NCI-H1436 treated with DMSO at 0.1 percent for 48 hours (cell line): ENCODE measurements around the gene MAN2B1.
"Not testable (repeated sequence)": the region's sequence is repeated elsewhere in the genome, so short reads cannot be mapped to it uniquely, and the experiment has no call there.

ENCODE experiments used
- DNase-seq: peaks from one replicate; lab custom pipeline; 2025; lab: John Stamatoyannopoulos, UW

MAN2B1 gene

DNA sequence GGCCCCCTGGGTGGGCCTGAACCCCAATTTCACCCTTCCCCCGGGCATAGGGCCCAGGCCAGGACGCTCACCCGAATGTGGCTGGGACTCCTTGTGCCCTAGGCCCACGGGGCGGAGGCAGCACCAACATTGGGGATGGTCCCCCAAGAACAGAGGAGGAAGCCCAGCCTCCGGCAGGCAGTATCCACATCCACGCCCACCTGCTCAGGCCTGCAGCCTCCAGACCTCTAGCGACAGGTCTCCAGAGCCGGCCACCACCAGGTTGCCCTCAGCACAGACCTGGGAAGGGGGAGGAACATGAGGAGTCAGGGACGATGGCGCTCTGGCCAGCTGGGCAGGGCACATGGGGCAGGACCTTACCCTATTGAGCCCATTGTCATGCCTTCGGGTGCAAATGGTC lies 22.5 kb upstream of the MAN2B1 start:
- DNase-seq: no peak

DNA sequence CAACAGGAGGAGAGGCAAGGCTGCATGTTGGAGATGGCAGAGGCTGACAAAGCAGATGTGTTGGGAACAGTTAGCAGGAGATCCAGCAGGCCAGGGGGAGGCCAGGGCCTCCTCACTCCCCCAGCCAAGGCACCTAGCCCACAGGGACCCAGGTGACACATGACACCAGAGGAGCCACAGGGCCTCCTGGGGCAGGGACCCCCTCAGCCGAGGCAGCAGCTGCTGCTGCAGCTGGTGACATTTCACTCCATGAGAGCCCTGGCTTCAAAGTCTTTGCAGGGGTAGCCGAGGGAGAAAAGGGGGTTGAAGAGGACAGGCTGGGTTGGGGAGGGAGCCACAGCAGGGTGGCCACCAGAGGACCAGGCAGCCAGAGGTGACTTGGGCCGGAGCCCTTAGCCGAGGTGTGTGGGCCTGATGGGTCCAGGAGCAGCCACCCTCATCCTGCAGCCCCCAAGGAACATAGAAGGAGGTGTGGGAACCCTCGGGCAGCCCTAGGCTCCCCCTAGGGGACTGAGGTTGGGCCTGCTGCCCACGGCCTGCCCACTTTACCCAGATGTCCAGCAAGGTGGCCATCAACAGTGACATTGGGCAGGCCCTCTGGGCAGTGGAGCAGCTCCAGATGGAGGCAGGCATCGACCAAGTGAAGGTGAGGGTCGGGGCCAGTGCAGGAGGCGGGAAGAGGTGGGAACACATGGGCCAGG lies 21.1 kb upstream of the MAN2B1 start, which contains the start of gene GNG14:
GNG14 (plus strand) TSS at position 503 of the 701 bp plus-strand sequence; CDS start at position 554, 51 bp downstream.
- DNase-seq: no peak

DNA sequence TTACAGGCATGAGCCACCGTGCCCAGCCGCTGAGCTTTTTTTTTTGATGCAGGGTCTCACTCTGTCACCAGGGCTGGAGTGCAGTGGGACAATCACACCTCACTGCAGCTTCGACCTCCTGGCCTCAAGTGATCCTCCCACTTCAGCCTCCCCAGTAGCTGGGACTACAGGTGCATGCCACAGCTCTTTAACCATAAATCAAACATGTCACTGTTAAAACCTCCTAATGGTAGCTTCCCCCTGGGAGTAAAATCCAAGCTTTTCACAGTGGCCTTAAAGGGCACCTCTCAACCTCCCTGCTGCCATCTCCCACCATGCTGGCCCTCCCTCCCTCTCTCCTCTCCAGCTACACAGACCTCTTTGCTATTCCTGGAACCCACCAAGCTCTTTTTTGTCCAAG lies 19.3 kb upstream of the MAN2B1 start:
- no peak for DNase-seq

DNA sequence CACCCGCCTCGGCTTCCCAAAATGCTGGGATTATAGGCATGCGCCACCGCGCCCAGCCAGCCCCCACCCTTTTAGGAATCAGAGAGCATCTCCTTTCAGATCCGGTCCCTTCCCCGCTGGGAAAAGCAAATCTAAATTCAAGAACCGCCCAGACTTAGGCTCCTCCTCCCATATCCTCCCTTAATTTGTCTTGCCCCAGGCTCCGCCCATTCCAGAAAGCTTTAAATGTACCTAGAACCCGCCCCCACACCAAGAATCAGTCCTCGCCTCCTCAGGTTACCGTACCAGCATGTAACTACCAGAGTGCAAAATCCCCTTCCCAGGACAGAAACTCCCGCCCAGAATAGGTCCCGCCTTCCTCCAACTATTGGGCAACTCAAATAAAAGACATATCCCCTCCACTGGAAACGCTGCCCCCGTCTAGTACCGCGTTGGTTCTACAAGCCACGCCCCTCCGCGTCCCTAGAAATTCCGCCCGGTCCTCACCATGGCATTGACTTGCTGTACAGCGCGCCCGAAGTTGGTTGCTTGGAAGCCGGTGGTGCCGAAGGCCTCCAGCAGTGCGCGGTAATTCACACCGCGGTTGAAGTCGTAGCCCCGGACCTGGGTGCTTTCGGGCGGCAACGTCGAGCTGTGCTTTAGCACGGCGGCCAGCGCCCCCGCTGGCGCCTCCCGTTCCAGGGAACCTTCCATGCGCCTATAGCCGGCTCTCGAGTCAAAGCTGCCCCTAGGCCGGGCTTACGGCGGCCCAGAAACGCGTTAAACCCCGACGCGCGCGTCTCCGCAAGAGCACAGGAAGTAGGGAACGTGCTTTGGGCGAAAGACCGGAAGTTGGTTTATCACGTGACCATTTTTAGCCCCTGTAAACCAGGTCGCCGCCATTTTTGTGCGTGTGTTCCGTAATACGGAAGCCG lies 14.8 kb upstream of the MAN2B1 start, which contains the start of gene DHPS:
DHPS (minus strand) TSS at position 807 of the 914 bp plus-strand sequence; CDS start at position 693, 114 bp downstream.
- DNase-seq: peak; percentile 93

DNA sequence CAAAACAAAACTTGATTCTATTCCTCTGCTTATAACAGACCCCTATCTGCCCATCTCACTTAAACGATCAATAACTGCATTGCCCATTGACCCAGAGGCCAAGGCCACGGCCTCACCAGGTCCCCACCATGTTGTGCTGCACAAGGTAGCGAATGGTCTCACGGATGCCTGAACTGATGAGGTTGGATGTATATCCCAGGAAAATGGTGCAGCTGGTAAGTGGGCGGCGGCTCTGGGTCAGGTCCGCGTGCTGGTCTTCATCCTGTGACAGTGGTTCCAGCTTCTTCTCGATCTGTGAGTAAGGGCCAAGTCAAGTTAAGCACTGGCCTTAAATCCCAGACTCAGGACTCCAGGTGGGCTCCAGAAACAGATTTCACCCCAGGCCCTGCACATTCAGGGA lies 13.5 kb upstream of the MAN2B1 start:
- DNase-seq: no peak

DNA sequence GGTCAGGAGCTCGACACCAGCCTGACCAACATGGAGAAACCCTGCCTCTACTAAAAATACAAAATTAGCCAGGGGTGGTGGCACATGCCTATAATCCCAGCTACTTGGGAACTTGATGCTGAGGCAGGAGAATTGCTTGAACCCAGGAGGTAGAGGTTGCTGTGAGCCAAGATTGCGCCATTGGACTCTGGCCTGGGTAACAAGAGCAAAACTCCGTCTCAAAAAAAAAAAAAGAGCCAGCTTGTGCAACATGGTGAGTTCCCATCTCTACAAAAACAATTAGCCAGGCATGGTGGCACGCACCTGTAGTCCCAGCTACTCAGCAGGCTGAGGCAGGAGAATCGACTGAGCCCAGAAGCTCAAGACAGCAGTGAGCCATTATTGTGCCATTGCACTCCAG lies 11.5 kb upstream of the MAN2B1 start:
- not testable (repeated sequence) for DNase-seq

DNA sequence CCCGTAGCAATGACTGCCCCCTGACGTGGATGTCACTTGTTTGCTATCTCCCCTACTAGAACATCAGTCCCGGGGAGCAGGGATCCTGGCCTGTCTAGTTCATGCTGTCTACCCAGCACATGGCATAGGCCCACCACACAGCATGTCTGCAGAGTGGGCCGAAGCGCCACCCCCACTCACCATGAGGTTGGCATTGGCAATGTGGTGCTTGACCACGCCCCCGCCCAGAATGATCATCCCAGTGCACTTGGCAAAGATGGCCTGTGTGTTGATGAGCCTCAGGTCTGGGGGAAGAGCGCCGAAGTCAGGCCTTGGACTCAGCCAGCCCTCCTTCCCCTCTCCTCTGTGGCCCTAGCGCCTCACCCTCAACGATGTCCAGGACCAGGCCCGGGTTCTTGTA lies 10.4 kb upstream of the MAN2B1 start:
- DNase-seq: no peak

DNA sequence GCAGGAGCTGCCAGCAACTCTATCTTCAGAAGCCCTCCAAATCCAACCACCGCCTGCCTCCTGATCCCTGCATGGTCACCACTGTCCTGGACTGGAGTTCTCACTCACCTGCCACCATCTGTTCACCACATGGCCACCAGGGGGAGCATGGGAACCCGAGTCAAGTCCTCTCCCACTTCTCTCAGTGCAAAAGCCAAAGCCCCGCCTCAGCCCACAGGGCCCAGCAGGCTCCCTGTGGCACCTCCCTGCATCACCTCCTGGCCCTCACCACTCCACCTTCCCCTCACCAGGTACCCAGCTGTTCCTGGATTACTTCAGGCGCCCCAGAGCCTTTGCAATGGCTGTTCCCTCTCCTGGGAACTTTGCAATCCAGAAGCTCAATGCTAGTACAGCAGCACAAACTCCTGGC lies 9.8 kb upstream of the MAN2B1 start:
- no peak for DNase-seq

DNA sequence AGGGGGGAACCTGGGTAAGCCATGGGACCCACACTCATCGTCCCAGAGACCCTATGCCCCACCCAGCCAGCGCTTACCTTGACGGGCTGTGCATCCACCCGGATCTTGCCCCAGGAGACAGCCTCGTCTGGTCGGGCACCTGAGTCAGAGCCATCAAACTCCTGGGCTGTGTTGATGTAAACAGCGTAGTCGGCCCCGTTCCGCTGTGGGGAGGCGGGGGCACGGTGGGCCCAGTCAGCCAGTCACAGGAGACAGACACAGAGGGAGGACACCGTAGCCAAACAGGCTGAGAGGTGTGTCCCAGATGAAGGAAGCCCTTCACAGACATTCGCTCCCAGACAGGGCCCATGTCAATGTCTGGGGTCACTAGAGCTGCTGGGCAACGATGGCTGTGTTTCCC lies 9.4 kb upstream of the MAN2B1 start:
- no peak for DNase-seq

DNA sequence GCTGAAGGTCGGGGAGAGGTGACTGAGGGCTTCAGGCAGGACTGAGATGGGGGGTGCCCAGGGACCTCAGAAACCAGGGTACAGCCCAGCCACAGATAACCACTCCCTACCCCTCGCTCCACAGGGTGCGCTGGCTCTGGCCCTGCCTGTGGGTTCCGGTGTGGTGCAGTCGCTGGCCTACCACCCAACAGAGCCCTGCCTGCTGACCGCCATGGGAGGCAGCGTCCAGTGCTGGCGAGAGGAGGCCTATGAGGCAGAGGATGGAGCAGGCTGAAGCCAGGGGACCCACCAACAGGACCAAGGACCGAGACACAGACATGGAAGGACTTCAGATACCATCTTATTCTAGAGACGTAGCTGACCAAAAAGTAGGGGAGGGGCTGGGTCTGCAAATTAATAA lies 8.9 kb upstream of the MAN2B1 start:
- DNase-seq: no peak

DNA sequence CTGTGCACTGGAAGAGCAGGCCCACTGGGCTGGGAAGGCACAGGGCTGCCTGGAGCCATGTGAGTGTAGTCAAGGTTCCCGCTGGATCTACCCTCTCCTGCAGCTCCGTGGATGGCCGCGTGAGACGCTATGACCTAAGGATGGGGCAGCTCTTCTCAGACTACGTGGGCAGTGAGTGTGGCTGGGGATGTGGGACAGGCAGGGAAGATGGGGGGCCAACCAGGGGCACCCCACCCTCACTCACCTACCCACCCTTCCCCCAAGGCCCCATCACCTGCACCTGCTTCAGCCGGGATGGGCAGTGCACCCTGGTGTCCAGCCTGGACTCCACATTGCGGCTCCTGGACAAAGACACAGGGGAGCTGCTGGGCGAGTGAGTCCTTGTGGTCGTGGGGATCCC lies 6.2 kb upstream of the MAN2B1 start:
- DNase-seq: no peak

DNA sequence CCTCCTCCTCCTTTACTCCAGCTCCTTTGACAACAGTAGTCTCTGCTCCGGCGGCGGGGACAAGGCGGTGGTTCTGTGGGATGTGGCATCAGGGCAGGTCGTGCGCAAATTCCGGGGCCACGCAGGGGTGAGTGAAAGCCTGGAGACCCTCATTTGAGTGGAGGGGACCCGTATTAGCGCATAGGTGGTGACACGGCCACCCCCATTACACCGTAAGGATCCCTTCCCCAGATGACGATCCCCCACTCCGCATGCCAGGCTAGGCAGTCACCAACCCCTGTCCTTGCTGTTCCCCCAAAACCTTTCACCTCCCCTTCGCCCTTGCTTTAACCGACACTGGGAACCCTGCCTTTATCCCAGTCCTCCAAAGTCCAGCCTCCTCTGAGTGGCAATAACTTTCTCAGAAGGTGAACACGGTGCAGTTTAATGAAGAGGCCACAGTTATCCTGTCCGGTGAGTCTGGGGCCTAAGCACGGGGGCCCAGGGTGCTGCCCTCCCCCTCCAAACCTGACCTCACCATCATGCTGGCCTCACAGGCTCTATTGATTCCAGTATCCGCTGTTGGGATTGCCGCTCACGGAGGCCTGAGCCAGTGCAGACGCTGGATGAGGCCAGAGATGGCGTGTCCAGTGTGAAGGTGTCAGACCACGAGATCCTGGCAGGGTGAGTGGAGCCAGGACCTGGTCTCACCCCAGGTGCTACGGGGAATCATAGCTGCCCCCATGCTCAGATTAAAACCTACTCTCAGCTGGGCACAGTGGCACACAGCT lies 3.8 kb upstream of the MAN2B1 start:
- DNase-seq: no peak

DNA sequence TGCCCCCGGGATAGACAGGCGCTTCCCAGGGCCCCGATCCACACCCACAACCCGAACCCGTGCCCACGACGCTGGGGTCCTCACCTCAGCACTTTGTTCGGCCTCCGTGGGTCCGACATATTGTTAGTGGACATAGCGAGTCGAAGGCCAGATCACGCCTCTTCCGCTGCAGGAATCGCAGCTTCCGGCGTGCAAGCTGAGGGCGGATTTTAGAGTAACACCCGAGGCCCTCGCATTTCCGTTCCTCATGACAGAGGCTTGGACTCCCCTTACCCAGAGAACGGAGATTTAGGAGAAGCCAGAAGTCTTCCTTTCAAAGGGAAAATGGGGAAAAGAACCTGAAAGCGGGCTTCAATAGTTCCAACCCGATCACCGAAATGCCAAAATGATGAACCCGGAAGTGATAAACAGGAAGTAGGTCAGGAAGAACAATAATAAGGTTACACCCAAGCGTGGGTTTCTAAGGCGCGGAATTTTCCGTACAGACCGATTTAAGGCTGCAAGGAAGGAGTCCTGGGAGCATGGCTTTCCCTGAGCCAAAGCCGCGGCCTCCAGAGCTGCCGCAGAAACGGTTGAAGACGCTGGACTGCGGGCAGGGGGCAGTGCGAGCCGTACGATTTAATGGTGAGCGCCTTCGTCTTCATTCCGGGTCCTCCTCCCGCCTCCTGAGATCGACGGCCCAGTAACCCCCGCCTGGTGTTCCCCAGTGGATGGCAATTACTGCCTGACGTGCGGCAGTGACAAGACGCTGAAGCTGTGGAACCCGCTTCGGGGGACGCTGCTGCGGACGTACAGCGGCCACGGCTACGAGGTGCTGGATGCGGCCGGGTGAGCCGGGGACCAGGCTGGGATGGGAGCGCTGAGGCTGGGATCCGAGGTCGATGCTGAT lies 3.0 kb upstream of the MAN2B1 start:
- no peak for DNase-seq

DNA sequence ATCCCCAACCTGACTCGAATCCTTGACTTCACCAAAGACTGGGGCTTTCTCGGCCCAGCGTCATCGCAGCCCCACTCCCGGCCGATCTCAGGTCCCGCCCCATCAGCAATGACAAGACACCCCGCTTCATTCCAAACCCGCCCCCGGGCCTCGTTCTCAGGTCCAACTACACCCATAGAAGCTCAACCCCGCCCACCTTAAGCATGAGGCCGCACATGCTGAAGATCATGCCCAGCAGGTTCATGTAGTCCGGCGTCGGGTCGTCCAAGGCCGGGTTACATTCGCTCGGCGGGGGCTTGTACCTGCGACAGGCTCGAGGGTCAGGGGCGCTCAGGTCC lies 2.4 kb upstream of the MAN2B1 start:
- DNase-seq: no peak

DNA sequence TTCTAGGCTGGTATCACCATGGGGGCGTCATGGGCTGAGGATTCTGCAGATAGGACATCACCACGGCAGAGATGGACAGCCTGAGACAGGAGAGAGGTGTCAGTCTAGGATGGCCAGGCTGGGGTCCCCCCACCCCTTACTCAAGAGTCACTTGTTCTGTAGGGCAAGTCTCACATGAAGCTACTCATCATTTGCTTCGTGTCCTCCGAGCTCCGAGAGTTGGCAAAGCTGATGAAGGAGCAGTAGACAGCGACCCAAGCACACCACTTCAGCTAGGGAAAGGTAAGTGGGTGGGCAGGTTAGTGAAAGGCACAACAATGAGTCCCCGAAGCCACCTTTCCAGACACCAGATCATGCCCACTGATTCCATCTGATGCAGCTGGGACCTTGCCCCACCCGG lies 1.8 kb upstream of the MAN2B1 start:
- no peak for DNase-seq

DNA sequence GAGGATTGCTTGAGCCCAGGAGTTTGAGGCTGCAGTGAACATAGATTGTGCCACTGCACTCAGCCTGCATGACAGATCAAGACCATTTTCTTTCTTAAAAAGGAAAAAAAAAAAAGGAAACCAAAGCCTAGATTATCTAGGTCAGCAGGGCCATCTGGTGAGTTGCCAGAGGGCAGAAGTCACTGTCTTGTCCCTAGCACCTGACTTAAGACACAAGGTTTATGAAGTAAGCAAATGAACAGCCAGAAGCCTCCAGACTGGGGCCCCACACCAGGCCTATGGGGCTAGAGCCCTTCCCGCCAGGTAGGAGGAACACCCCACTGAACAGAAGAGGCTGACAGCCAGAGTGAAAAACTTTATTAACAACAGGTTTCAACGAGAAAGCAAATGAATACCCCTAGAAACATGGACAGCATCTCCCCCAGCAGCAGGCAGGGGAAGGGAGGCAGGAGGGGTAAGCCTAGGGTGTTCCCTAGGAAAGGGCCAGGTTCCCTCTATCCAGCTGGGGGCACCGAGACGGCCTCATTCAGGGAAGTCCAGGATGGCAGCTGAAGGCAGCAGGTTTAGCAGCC lies 1.3 kb upstream of the MAN2B1 start:
- no peak for DNase-seq

DNA sequence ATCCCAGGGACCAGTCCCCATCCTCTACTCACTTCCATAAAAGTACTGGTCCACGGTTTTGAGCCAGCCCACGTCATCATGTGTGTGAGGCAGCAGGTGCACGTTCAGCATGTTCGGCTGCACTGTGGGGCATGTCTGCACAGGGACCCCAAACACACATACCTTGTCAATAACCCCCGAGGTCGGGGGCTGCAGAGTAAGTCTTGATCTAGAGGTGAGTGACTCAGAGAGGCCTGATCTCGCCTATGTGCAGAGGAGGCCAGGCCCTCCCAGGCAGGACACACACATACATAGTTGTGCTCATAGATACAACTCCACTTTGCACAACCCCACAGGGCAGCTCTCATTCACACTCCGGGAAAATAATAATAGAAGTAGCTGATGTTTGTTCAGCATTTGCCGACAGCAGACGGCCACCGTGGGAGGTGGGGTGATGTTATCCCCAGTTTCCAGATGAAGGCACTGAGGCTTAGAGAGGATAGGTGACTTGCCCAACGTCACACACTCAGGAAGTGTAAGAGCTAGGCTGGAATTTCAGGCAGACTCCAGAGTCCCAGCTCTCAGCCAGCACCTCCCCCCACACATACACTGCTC lies 774 bp downstream of the MAN2B1 start:
- DNase-seq: no peak

DNA sequence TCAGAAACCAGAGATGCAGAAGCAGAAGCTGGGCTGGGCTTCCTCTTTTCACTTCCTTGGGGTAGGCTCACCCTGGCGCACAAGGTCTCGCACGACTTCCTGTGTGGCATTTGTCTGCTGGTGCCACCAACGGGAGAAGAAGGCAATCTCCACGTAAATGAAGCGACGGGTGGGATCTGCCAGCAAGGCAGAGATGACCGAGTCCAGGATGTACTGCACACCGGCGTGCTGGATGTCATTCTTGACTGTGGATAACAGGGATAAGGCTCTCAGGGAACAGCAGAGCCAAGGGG lies 1.3 kb downstream of the MAN2B1 start:
- DNase-seq: no peak

DNA sequence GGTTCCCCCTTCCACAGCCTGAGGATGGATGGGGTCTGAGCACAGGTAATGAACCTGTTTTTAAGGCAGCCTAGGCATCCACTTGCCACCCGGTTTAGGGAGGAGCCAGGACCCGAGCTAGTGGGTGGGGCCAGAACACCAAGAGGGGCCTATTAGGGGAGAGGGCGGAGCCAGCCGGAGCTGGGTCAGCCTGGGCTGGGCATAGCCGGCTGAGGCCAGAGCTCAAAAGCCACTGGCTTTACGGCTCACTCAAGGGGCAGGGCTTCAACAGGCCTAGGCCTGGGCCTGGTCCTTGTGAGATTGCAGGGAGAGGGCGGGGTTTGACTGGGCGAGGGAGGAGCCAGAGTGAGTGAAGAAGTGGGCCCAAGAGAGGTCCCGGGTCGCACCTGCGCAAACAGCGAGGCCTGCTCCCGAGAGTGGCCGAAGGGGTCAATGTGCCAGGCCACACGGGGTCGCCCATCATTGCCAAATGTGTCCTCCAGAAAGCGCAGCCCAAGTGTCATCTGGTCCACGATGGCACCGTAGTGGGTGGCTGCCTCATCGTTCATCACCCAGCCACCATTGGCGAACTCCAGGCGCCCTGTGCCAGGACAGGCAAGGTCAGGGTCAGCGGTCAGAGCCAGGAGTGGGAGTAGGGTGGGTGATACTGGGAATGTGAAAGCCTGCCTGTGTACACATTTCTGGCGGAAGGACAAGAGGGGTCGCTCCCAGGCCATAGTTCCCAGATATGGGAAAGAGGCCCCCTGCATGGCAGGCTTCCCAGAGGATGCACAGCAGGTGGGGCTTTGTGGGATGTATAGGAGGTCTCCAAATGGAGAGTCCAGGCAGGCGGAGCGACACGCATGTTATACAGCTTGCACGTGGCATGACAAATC lies 1.9 kb downstream of the MAN2B1 start:
- DNase-seq: no peak

DNA sequence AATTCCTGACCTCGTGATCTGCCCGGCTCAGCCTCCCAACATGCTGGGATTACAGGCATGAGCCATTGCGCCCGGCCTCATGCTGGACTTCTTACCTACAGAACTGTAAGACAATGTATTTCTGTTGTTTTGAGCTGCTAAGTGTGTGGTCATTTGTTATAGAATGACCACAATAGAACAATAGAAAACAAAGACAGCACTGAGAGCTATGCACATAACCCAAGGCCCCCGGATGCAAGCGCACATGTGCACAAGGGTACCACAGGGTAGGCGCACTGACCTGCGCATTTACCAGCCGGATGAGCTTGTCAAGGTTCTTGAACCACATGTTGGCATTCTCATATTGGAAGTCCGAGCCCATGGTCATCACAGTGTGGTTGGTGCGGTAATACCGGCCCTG lies 5.6 kb downstream of the MAN2B1 start:
- no peak for DNase-seq
